ENCODE data around the gene RIMOC1. TPM values are rescaled to one million over a fixed set of nuclear protein-coding genes. Genes with fewer than 3 reads are reported as not detected.

Gene RIMOC1
- total and polyA plus RNA-seq, 10 of the 15 experiments (the other 5 are each of a cell fraction or from before 2014, with no cell fraction given), result 3.9 to 33.1 (median 16.0) TPM

- RAD21 ChIA-PET (ENCODE audit: unreplicated experiment), result interaction anchor here (1.0 to 2.0 kb wide), 3 partner anchors 66 to 133 kb away, joined by 3 to 10 read pairs (median 4); no protein-coding TSS in a partner anchor
- POLR2A ChIA-PET, result interaction anchor here (0.9 to 1.8 kb wide), 2 partner anchors 54 to 886 kb away, joined by 3 to 4 read pairs; partner anchors contain the start of gene OXCT1
- WGBS (ENCODE audit: insufficient coverage, insufficient replicate concordance, low lambda C conversion rate, missing lambda C conversion rate), result under 1% methylated on average over 60 of the region's 60 CpGs
- Histone ChIP-seq H3K36me3 (ENCODE audit: control insufficient read depth in 2 of 2, insufficient read depth in 2 of 2, low read length in 1 of 2) (no peaks in the 10 kb centered on the region; a peak in 1 of 4 replicates), H4K20me1 (ENCODE audit: control insufficient read depth, insufficient read depth) (no peaks in the 10 kb centered on the region), H3K27me3 (replicated peaks in 1 of 2; ENCODE audit: control insufficient read depth in 2 of 2, insufficient read depth in 2 of 2, low read length in 1 of 2) (no peaks in the 10 kb centered on the region), H3K9ac (ENCODE audit: control insufficient read depth, insufficient read depth, low read length) (peak within 1 kb of the TSS; percentile 99), H3K79me2 (ENCODE audit: control insufficient read depth, insufficient read depth, low read length) (peaks cover 4% of the 10 kb centered on the region), H2AFZ (ENCODE audit: control insufficient read depth, low read depth, low read length) (peak within 1 kb of the TSS; percentile 99), H3K4me1 (ENCODE audit: control insufficient read depth, insufficient read depth, low read length) (peaks cover 21% of the 10 kb centered on the region), H3K27ac (ENCODE audit: control insufficient read depth, insufficient read depth) (peak within 1 kb of the TSS; percentile 97), H3K9me3 (replicated peaks; ENCODE audit: control insufficient read depth, insufficient read depth, low read length) (no peaks in the 10 kb centered on the region), H3K4me3 (peak within 1 kb of the TSS; percentile 84), H3K4me2 (ENCODE audit: control insufficient read depth, insufficient read depth) (peak within 1 kb of the TSS; percentile 100)
- FAIRE-seq, result peak; percentile 27
- intact Hi-C loops (cut with micrococcal nuclease; ENCODE audit: unreplicated experiment), result loop anchor here (1.0 to 10.0 kb wide), 4 partner anchors 21 to 1680 kb away; partner anchors contain the start of genes NNT, OXCT1 and RIMOC1
- BruUV-seq (replicated peaks), result no TSS peak
- in situ Hi-C loops (cut with MboI), result loop anchor here (25.0 kb wide), 1 partner anchor 1687 kb away; the partner anchor contains the start of gene NNT
- CTCF ChIA-PET, result interaction anchor here (0.5 to 1.5 kb wide), 7 partner anchors 9 to 68 kb away, joined by 3 to 6 read pairs (median 4); no protein-coding TSS in a partner anchor
- SMC1A ChIA-PET (ENCODE audit: uncharacterized antibody, unreplicated experiment), result interaction anchor here (0.8 to 3.6 kb wide), 4 partner anchors 20 to 70 kb away, joined by 3 to 16 read pairs (median 4); partner anchors contain the start of gene RIMOC1
- peak; percentile 96 for ATAC-seq
- DNase-seq (ENCODE audit: low read depth, low spot score), result peak; percentile 63
- TF ChIP-seq RAD21 (IDR thresholded peaks at IDR 0.05; ENCODE audit: insufficient read depth, low read depth, low read length) (peak; percentile 47; the same call in 1 of the 2 replicates), TCF7 (IDR thresholded peaks at IDR 0.05; ENCODE audit: borderline replicate concordance) (no peak), CBFB (IDR thresholded peaks at IDR 0.05; ENCODE audit: low read depth) (peak; percentile 51), NFYA (IDR thresholded peaks at IDR 0.05; ENCODE audit: borderline replicate concordance, low read depth, low read length) (no peak), ZZZ3 (IDR thresholded peaks at IDR 0.05; ENCODE audit: control insufficient read depth, insufficient read length, low read depth) (no peak), MTA3 (IDR thresholded peaks at IDR 0.05; ENCODE audit: borderline replicate concordance, low read length) (peak; percentile 53; the same call in 1 of the 2 replicates), NR2F1 (conservative IDR thresholded peaks at IDR 0.05) (peak; percentile 77), ZSCAN29 (IDR thresholded peaks at IDR 0.05) (no peak), RUNX3 (IDR thresholded peaks at IDR 0.05; ENCODE audit: low read length) (peak; percentile 73), SREBF2 (IDR thresholded peaks at IDR 0.05; ENCODE audit: low read length) (no peak), HDGF (IDR thresholded peaks at IDR 0.05) (peak; percentile 98), KAT2A (conservative IDR thresholded peaks at IDR 0.05; ENCODE audit: control insufficient read depth, low read depth, low read length) (no peak), USF1 (IDR thresholded peaks at IDR 0.05; ENCODE audit: borderline replicate concordance, extremely low read length, insufficient read depth, low read depth, low read length) (no peak), ZNF24 (IDR thresholded peaks at IDR 0.05) (0 out of 2 replicates have a peak, but pooled peaks have one; percentile 17), TARDBP (IDR thresholded peaks at IDR 0.05; ENCODE audit: borderline replicate concordance) (no peak), NKRF (conservative IDR thresholded peaks at IDR 0.05) (peak; percentile 67; the same call in 1 of the 2 replicates), IKZF1 (conservative IDR thresholded peaks at IDR 0.05) (peak; percentile 87), PBX3 (IDR thresholded peaks at IDR 0.05; ENCODE audit: insufficient replicate concordance, low read depth, low read length) (no peak), ZNF217 (IDR thresholded peaks at IDR 0.05) (no peak), TAF1 (IDR thresholded peaks at IDR 0.05; ENCODE audit: borderline replicate concordance, low read depth, low read length) (peak; percentile 82), BMI1 (IDR thresholded peaks at IDR 0.05; ENCODE audit: borderline replicate concordance) (no peak)
These were observed 20.9 kb downstream of the RIMOC1 start, which contains the start of gene FBXO4 for GRCh38 chr5:41924872-41925554. FBXO4 (plus strand) TSS chr5:41925281; CDS start chr5:41925310, 29 bp downstream.
